Head of caudate nucleus (tissue), 42 donors: ENCODE results near the gene COQ10A.

Experiments
- DNase-seq, 42 donors: peaks; one replicate each; pipeline versions ENCODE4 v3.0.0 to v3.0.0-alpha.2; 2020 to 2021; ENCODE audit warnings: mixed read lengths in 7 of 42
- intact Hi-C: fragments of 100-400 bp; cut with DNase I; formaldehyde crosslinking; loops from one replicate; pipeline ENCODE4 v1.15.0; 2022

Gene COQ10A

GRCh38 chr12:56299853-56300643 is 33.3 kb downstream of the COQ10A start, which contains the start of gene CS:
TSS of gene CS (minus strand) at chr12:56300330. CDS start at chr12:56300201, 129 bp downstream.
- peak; percentile 97 to 100 (median 99) for DNase-seq
- intact Hi-C loops: loop anchor here (5.0 kb wide), 1 partner anchor 43 kb away; the partner anchor contains the start of gene ANKRD52

- intact Hi-C loops: no loop called here
- peak in 2 of 42 donors; percentile 19 to 24 for DNase-seq
These were observed 34.1 kb downstream of the COQ10A start for GRCh38 chr12:56300644-56301464.

GRCh38 chr12:56304276-56304675 is 37.5 kb downstream of the COQ10A start:
- intact Hi-C loops: no loop called here
- no peak for DNase-seq

GRCh38 chr12:56304872-56305590 is 38.3 kb downstream of the COQ10A start:
- no peak for DNase-seq
- intact Hi-C loops: no loop called here

- no peak for DNase-seq
- intact Hi-C loops: no loop called here
These were observed 40.7 kb downstream of the COQ10A start for GRCh38 chr12:56307221-56307965.

GRCh38 chr12:56308714-56309113 is 42.0 kb downstream of the COQ10A start:
- DNase-seq: no peak
- intact Hi-C loops: no loop called here

GRCh38 chr12:56311003-56311402 is 44.3 kb downstream of the COQ10A start:
- DNase-seq: no peak
- intact Hi-C loops: no loop called here

GRCh38 chr12:56315249-56315621 is 48.5 kb downstream of the COQ10A start:
- intact Hi-C loops: no loop called here
- peak in 39 of 42 donors; percentile 22 to 85 (median 62) for DNase-seq

- intact Hi-C loops: no loop called here
- DNase-seq: peak; percentile 83 to 99 (median 92)
These were observed 49.1 kb downstream of the COQ10A start, which contains the start of gene CNPY2 for GRCh38 chr12:56315622-56316473. TSS of gene CNPY2 (minus strand) at chr12:56315988. CDS start at chr12:56315217, 771 bp downstream.

GRCh38 chr12:56317675-56318074 is 50.9 kb downstream of the COQ10A start:
- intact Hi-C loops: no loop called here
- DNase-seq: no peak
